HFF-Myc (cell line): ENCODE data around the gene SLIT1.
"Not testable (repeated sequence)": the region's sequence is repeated elsewhere in the genome, so short reads cannot be mapped to it uniquely, and the experiment has no call there.

ENCODE experiments used
- DNase-seq: peaks from one replicate; pipeline ENCODE4 v3.0.0-alpha.2; 2011; ENCODE audit warnings: low read depth; ENCODE audit errors: extremely low read depth
- H3K4me3 ChIP-seq: replicated peaks from 2 replicates; pipeline ENCODE4 v1.5.1; 2011; ENCODE audit warnings: low read depth, mild to moderate bottlenecking, control low read depth, low read length
- CTCF ChIP-seq: IDR thresholded peaks from 2 replicates; pipeline ENCODE4 v1.5.1; 2012; ENCODE audit warnings: mild to moderate bottlenecking, low read depth, low read length, control low read depth; ENCODE audit errors: missing control alignments

Gene SLIT1

GRCh38 chr10:97040248-97040584 is 145.5 kb downstream of the SLIT1 start:
- TF ChIP-seq CTCF, result no peak
- no peak for DNase-seq
- no peak overlapping the region for H3K4me3 ChIP-seq

- no peak overlapping the region for H3K4me3 ChIP-seq
- DNase-seq, result no peak
- TF ChIP-seq CTCF, result no peak
These were observed 146.1 kb downstream of the SLIT1 start for GRCh38 chr10:97039538-97040247.

- no peak overlapping the region for H3K4me3 ChIP-seq
- DNase-seq, result no peak
- no peak for TF ChIP-seq CTCF
These were observed 147.1 kb downstream of the SLIT1 start for GRCh38 chr10:97038688-97039087.

GRCh38 chr10:97037365-97038361 is 148.1 kb downstream of the SLIT1 start:
- no peak for DNase-seq
- peak; percentile 93 for TF ChIP-seq CTCF
- H3K4me3 ChIP-seq, result peak overlapping the region; percentile 31

GRCh38 chr10:97034958-97035769 is 150.6 kb downstream of the SLIT1 start:
- TF ChIP-seq CTCF, result no peak
- DNase-seq, result no peak
- no peak overlapping the region for H3K4me3 ChIP-seq

- no peak for DNase-seq
- TF ChIP-seq CTCF, result no peak
- no peak overlapping the region for H3K4me3 ChIP-seq
These were observed 151.5 kb downstream of the SLIT1 start for GRCh38 chr10:97034301-97034700.

- H3K4me3 ChIP-seq, result not testable (repeated sequence)
These were observed 151.9 kb downstream of the SLIT1 start for GRCh38 chr10:97033841-97034240.

More at GRCh38 chr10:97033841-97034240, 151.9 kb downstream of the SLIT1 start:
- not testable (repeated sequence) for DNase-seq
